Activated CD8-positive, alpha-beta memory T cell treated with anti-CD3 and anti-CD28 coated beads for 36 hours (primary cell): ENCODE measurements around the gene PRKAG2. TPM values are rescaled to one million over a fixed set of nuclear protein-coding genes. Genes with fewer than 3 reads are reported as not detected.

ENCODE experiments used
- CTCF ChIA-PET: fragments of 350-600 bp; sonication (Branson Sonifier 250); formaldehyde crosslinking; loops from one replicate; lab custom pipeline; 2021; ENCODE audit warnings: antibody characterized with exemption; lab: Charles Lee
- POLR2A ChIA-PET: fragments of 350-600 bp; sonication (Branson Sonifier 250); formaldehyde crosslinking; loops from one replicate; lab custom pipeline; 2021; ENCODE audit warnings: antibody characterized with exemption; lab: Charles Lee
- total RNA-seq, 2 experiments: library from RNA; stranded (reverse); gene quantifications; one replicate each; pipeline ENCODE4 v1.2.3, GENCODE V29; 2021

PRKAG2 gene
- total RNA-seq, 2 experiments from 2014 or later: 23.6 to 24.8 TPM

- POLR2A ChIA-PET: no interaction called here
- CTCF ChIA-PET: interaction anchor here (0.5 to 1.3 kb wide), 2 partner anchors 127 to 138 kb away, joined by 3 to 5 read pairs; no protein-coding TSS in a partner anchor
These were observed 247.9 kb downstream of the PRKAG2 start for GRCh38 chr7:151628846-151629604.

- POLR2A ChIA-PET: no interaction called here
- CTCF ChIA-PET: no interaction called here
These were observed 250.3 kb downstream of the PRKAG2 start for GRCh38 chr7:151626422-151627115.

GRCh38 chr7:151625606-151626005, 251.3 kb downstream of the PRKAG2 start:
- ChIA-PET CTCF (no interaction called here), POLR2A (no interaction called here)

GRCh38 chr7:151624246-151624928, 252.5 kb downstream of the PRKAG2 start:
- POLR2A ChIA-PET: interaction anchor here (1.4 kb wide), 1 partner anchor 9 kb away, joined by 4 read pairs; no protein-coding TSS in a partner anchor
- CTCF ChIA-PET: interaction anchor here (1.3 kb wide), 1 partner anchor 8 kb away, joined by 4 read pairs; no protein-coding TSS in a partner anchor

GRCh38 chr7:151623766-151624165, 253.1 kb downstream of the PRKAG2 start:
- ChIA-PET CTCF (interaction anchor here (1.3 kb wide), 1 partner anchor 9 kb away, joined by 4 read pairs; no protein-coding TSS in a partner anchor), POLR2A (interaction anchor here (1.1 to 1.4 kb wide), 2 partner anchors 10 to 33 kb away, joined by 3 to 4 read pairs; no protein-coding TSS in a partner anchor)

GRCh38 chr7:151621961-151622360, 255.0 kb downstream of the PRKAG2 start:
- POLR2A ChIA-PET: no interaction called here
- CTCF ChIA-PET: no interaction called here

GRCh38 chr7:151616443-151617213, 260.3 kb downstream of the PRKAG2 start:
- ChIA-PET POLR2A (no interaction called here), CTCF (no interaction called here)

GRCh38 chr7:151615784-151616183, 261.1 kb downstream of the PRKAG2 start:
- ChIA-PET CTCF (no interaction called here), POLR2A (no interaction called here)

- POLR2A ChIA-PET: no interaction called here
These were observed 261.9 kb downstream of the PRKAG2 start for GRCh38 chr7:151615058-151615457.

GRCh38 chr7:151614019-151614418, 262.9 kb downstream of the PRKAG2 start:
- CTCF ChIA-PET: no interaction called here
- POLR2A ChIA-PET: no interaction called here

More at GRCh38 chr7:151615058-151615457, 261.9 kb downstream of the PRKAG2 start:
- CTCF ChIA-PET: no interaction called here

GRCh38 chr7:151611878-151612277, 265.0 kb downstream of the PRKAG2 start:
- ChIA-PET POLR2A (no interaction called here), CTCF (interaction anchor here (0.6 to 1.0 kb wide), 2 partner anchors 9 to 297 kb away, joined by 3 read pairs; no protein-coding TSS in a partner anchor)

- CTCF ChIA-PET: interaction anchor here (0.6 to 1.0 kb wide), 2 partner anchors 10 to 257 kb away, joined by 3 read pairs; no protein-coding TSS in a partner anchor
These were observed 265.9 kb downstream of the PRKAG2 start for GRCh38 chr7:151611041-151611440.

GRCh38 chr7:151608031-151608551, 268.8 kb downstream of the PRKAG2 start:
- CTCF ChIA-PET: no interaction called here
- POLR2A ChIA-PET: no interaction called here

More at GRCh38 chr7:151611041-151611440, 265.9 kb downstream of the PRKAG2 start:
- POLR2A ChIA-PET: no interaction called here

- ChIA-PET CTCF (no interaction called here), POLR2A (no interaction called here)
These were observed 269.4 kb downstream of the PRKAG2 start for GRCh38 chr7:151607464-151607867.

- POLR2A ChIA-PET: no interaction called here
- CTCF ChIA-PET: no interaction called here
These were observed 273.0 kb downstream of the PRKAG2 start for GRCh38 chr7:151603951-151604350.

- CTCF ChIA-PET: no interaction called here
These were observed 275.2 kb downstream of the PRKAG2 start for GRCh38 chr7:151601521-151602305.

GRCh38 chr7:151600331-151600730, 276.6 kb downstream of the PRKAG2 start:
- ChIA-PET CTCF (no interaction called here), POLR2A (no interaction called here)

More at GRCh38 chr7:151601521-151602305, 275.2 kb downstream of the PRKAG2 start:
- POLR2A ChIA-PET: no interaction called here
